ENCODE data around the gene CCDC85A.

GRCh38 chr2:56222481-56222880 is 38.7 kb downstream of the CCDC85A start:
- TF ChIP-seq, protein P1, sequence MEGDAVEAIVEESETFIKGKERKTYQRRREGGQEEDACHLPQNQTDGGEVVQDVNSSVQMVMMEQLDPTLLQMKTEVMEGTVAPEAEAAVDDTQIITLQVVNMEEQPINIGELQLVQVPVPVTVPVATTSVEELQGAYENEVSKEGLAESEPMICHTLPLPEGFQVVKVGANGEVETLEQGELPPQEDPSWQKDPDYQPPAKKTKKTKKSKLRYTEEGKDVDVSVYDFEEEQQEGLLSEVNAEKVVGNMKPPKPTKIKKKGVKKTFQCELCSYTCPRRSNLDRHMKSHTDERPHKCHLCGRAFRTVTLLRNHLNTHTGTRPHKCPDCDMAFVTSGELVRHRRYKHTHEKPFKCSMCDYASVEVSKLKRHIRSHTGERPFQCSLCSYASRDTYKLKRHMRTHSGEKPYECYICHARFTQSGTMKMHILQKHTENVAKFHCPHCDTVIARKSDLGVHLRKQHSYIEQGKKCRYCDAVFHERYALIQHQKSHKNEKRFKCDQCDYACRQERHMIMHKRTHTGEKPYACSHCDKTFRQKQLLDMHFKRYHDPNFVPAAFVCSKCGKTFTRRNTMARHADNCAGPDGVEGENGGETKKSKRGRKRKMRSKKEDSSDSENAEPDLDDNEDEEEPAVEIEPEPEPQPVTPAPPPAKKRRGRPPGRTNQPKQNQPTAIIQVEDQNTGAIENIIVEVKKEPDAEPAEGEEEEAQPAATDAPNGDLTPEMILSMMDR (conservative IDR thresholded peaks at IDR 0.05; ENCODE audit: low read depth, low read length), result no peak
- TF ChIP-seq EZH2 (IDR thresholded peaks at IDR 0.05; ENCODE audit: low read length, unreplicated experiment) (no peak), EZH2phosphoT487 (IDR thresholded peaks at IDR 0.05; ENCODE audit: borderline replicate concordance, low read length) (no peak)
